CD4-positive, alpha-beta T cell treated with Interleukin-2 at 100 ng/mL for 4 hours (primary cell): ENCODE measurements around the gene CCDC91.

ENCODE experiments used
- DNase-seq: peaks from one replicate; pipeline ENCODE4 v3.0.0-alpha.2; 2020; ENCODE audit warnings: low spot score

Gene CCDC91

GRCh38 chr12:28190321-28191050 lies at the start of gene CCDC91:
Gene CCDC91, plus strand, starts transcription at chr12:28190456. Its CDS starts 66,760 bp downstream, at chr12:28257216.
- peak; percentile 91 for DNase-seq

- DNase-seq: no peak
These were observed 46.2 kb upstream of the CCDC91 start for GRCh38 chr12:28144059-28144458.

- no peak for DNase-seq
These were observed 45.7 kb upstream of the CCDC91 start for GRCh38 chr12:28144532-28144931.

- DNase-seq: no peak
These were observed 45.0 kb upstream of the CCDC91 start for GRCh38 chr12:28145216-28145615.

- no peak for DNase-seq
These were observed 41.0 kb upstream of the CCDC91 start for GRCh38 chr12:28149279-28149678.

GRCh38 chr12:28156362-28156761 lies 33.9 kb upstream of the CCDC91 start:
- DNase-seq: no peak

GRCh38 chr12:28156804-28157203 lies 33.5 kb upstream of the CCDC91 start:
- no peak for DNase-seq

- no peak for DNase-seq
These were observed 31.9 kb upstream of the CCDC91 start for GRCh38 chr12:28158353-28158752.

GRCh38 chr12:28159688-28160087 lies 30.6 kb upstream of the CCDC91 start:
- no peak for DNase-seq

- DNase-seq: no peak
These were observed 28.6 kb upstream of the CCDC91 start for GRCh38 chr12:28161697-28162096.

- DNase-seq: no peak
These were observed 27.6 kb upstream of the CCDC91 start for GRCh38 chr12:28162697-28163096.

- no peak for DNase-seq
These were observed 25.5 kb upstream of the CCDC91 start for GRCh38 chr12:28164644-28165275.

GRCh38 chr12:28167981-28168485 lies 22.2 kb upstream of the CCDC91 start:
- no peak for DNase-seq

- no peak for DNase-seq
These were observed 18.7 kb upstream of the CCDC91 start for GRCh38 chr12:28171356-28172060.

GRCh38 chr12:28172434-28173030 lies 17.7 kb upstream of the CCDC91 start:
- DNase-seq: no peak

GRCh38 chr12:28173440-28173839 lies 16.8 kb upstream of the CCDC91 start:
- no peak for DNase-seq

GRCh38 chr12:28175098-28175589 lies 15.1 kb upstream of the CCDC91 start:
- no peak for DNase-seq

GRCh38 chr12:28176295-28176694 lies 14.0 kb upstream of the CCDC91 start:
- no peak for DNase-seq

GRCh38 chr12:28177461-28177860 lies 12.8 kb upstream of the CCDC91 start:
- no peak for DNase-seq

- no peak for DNase-seq
These were observed 12.4 kb upstream of the CCDC91 start for GRCh38 chr12:28177905-28178304.

- DNase-seq: no peak
These were observed 11.5 kb upstream of the CCDC91 start for GRCh38 chr12:28178775-28179174.

GRCh38 chr12:28180786-28181185 lies 9.5 kb upstream of the CCDC91 start:
- no peak for DNase-seq
